GM12878 (cell line): Measurements from ENCODE around the gene CCL11. TPM values are rescaled to one million over a fixed set of nuclear protein-coding genes. Genes with fewer than 3 reads are reported as not detected.

Experiments
- ATAC-seq: fragments of 200-7000 bp; cut with Tn5 transposase; 3 replicates; pipeline ENCODE4 v1.9.1; 2020; ENCODE audit warnings: mild to moderate bottlenecking, moderate library complexity
- BruUV-seq: library from RNA; stranded (reverse); fragments of 400-500 nt; replicated peaks from 2 replicates; lab custom pipeline; 2021; lab: Mats Ljungman, UMichigan
- CTCF ChIA-PET: fragments of 300-600 bp; sonication (Branson Sonifier 250); formaldehyde crosslinking; extraction: SDS; loops from one replicate; lab custom pipeline; 2021; ENCODE audit warnings: inconsistent platforms; lab: Yijun Ruan, JAX
- POLR2A ChIA-PET: fragments of 350-600 bp; formaldehyde crosslinking; extraction: SDS; loops from one replicate; lab custom pipeline; 2021; ENCODE audit warnings: inconsistent platforms; lab: Charles Lee
- RAD21 ChIA-PET: fragments of 300-600 bp; sonication (Branson Sonifier 250); formaldehyde crosslinking; loops from one replicate; lab custom pipeline; 2023; ENCODE audit warnings: antibody characterized with exemption; ENCODE audit not compliant: unreplicated experiment; lab: Charles Lee
- SMC1A ChIA-PET: fragments of 300-600 bp; sonication (Branson Sonifier 250); formaldehyde crosslinking; loops from one replicate; lab custom pipeline; 2023; ENCODE audit not compliant: unreplicated experiment, uncharacterized antibody; lab: Charles Lee
- DNase-seq: peaks from one replicate; pipeline ENCODE4 v3.0.0-alpha.2; 2011; ENCODE audit warnings: low read depth, low spot score
- FAIRE-seq: peaks from 3 replicates; lab custom pipeline; 2011; peaks lifted over from hg19 to GRCh38; lab: Jason Lieb, UNC
- H2AFZ ChIP-seq: 2 replicates; pipeline ENCODE4 v1.6.0; 2011; ENCODE audit warnings: low read depth, low read length, control low read depth; ENCODE audit not compliant: control insufficient read depth
- H3K27ac ChIP-seq: 2 replicates; pipeline ENCODE4 v1.5.1; 2011; ENCODE audit warnings: control low read depth; ENCODE audit not compliant: control insufficient read depth, insufficient read depth
- H3K27me3 ChIP-seq, 2 experiments: replicated peaks in 1 of 2; 2 replicates each; pipeline versions ENCODE4 v1.6.0 to v1.6.1; 2011; ENCODE audit warnings: low read length in 1 of 2; ENCODE audit not compliant: control insufficient read depth in 2 of 2, insufficient read depth in 2 of 2
- H3K36me3 ChIP-seq, 2 experiments: 2 replicates each; pipeline ENCODE4 v1.5.1; 2011; ENCODE audit warnings: low read length in 1 of 2; ENCODE audit not compliant: control insufficient read depth in 2 of 2, insufficient read depth in 2 of 2
- H3K4me1 ChIP-seq: 2 replicates; pipeline ENCODE4 v1.6.1; 2011; ENCODE audit warnings: mild to moderate bottlenecking, low read length, moderate library complexity, mixed read lengths; ENCODE audit not compliant: control insufficient read depth, insufficient read depth
- H3K4me2 ChIP-seq: 2 replicates; pipeline ENCODE4 v1.6.0; 2011; ENCODE audit warnings: control low read depth; ENCODE audit not compliant: control insufficient read depth, insufficient read depth
- H3K4me3 ChIP-seq: fragments of 200-600 bp; sonication (generic); 2 replicates; pipeline ENCODE4 v1.5.1; 2016
- H3K79me2 ChIP-seq: 2 replicates; pipeline ENCODE4 v1.6.0; 2011; ENCODE audit warnings: low read length; ENCODE audit not compliant: control insufficient read depth, insufficient read depth
- H3K9ac ChIP-seq: 2 replicates; pipeline ENCODE4 v1.8.0; 2011; ENCODE audit warnings: low read length, control low read depth, mixed read lengths; ENCODE audit not compliant: control insufficient read depth, insufficient read depth
- H3K9me3 ChIP-seq: replicated peaks from 3 replicates; pipeline ENCODE4 v1.5.1; 2011; ENCODE audit warnings: mild to moderate bottlenecking, low read length; ENCODE audit not compliant: control insufficient read depth, insufficient read depth
- H4K20me1 ChIP-seq: 2 replicates; pipeline ENCODE4 v1.6.0; 2011; ENCODE audit not compliant: control insufficient read depth, insufficient read depth
- ATF2 ChIP-seq: IDR thresholded peaks from 2 replicates; pipeline ENCODE4 v1.6.1; 2012; ENCODE audit warnings: low read length, inconsistent platforms
- BACH1 ChIP-seq: fragments of 450-650 bp; IDR thresholded peaks from 2 replicates; pipeline ENCODE4 v1.6.1; 2017; ENCODE audit warnings: mild to moderate bottlenecking, borderline replicate concordance
- BCL3 ChIP-seq: IDR thresholded peaks from 2 replicates; pipeline ENCODE4 v1.6.1; 2011; ENCODE audit warnings: borderline replicate concordance, low read depth, mild to moderate bottlenecking, moderate library complexity, low read length; ENCODE audit not compliant: insufficient read depth, poor library complexity, severe bottlenecking
- CHD1 ChIP-seq: IDR thresholded peaks from 2 replicates; pipeline ENCODE4 v1.6.1; 2012; ENCODE audit warnings: low read depth, low read length, improper control_type of control experiment
- CHD4 ChIP-seq: fragments of 200-600 bp; sonication (generic); IDR thresholded peaks from 2 replicates; pipeline ENCODE4 v1.6.1; 2016; ENCODE audit warnings: mild to moderate bottlenecking
- GATAD2B ChIP-seq: fragments of 450-650 bp; conservative IDR thresholded peaks from 2 replicates; pipeline ENCODE4 v1.6.1; 2017; ENCODE audit warnings: low read depth, mild to moderate bottlenecking, moderate library complexity
- MXI1 ChIP-seq: fragments of 150-350 bp; IDR thresholded peaks from 2 replicates; pipeline ENCODE4 v1.6.1; 2011; ENCODE audit warnings: low read depth, mild to moderate bottlenecking, inconsistent platforms, low read length, improper control_type of control experiment
- PML ChIP-seq: IDR thresholded peaks from 2 replicates; pipeline ENCODE4 v1.6.1; 2012; ENCODE audit warnings: low read length, inconsistent platforms
- POLR2AphosphoS2 ChIP-seq: IDR thresholded peaks from 2 replicates; pipeline ENCODE4 v1.6.1; 2011; ENCODE audit warnings: low read depth, mild to moderate bottlenecking, low read length, improper control_type of control experiment, moderate library complexity
- RELB ChIP-seq: fragments of 450-650 bp; IDR thresholded peaks from 2 replicates; pipeline ENCODE4 v1.6.1; 2017; ENCODE audit warnings: low read depth, mild to moderate bottlenecking, moderate library complexity
- SRF ChIP-seq, 2 experiments: IDR thresholded peaks; 2 replicates each; pipeline ENCODE4 v1.6.1; 2011; ENCODE audit warnings: low read depth in 2 of 2, low read length in 2 of 2, mild to moderate bottlenecking in 1 of 2, moderate library complexity in 1 of 2
- TCF3 ChIP-seq: IDR thresholded peaks from 2 replicates; pipeline ENCODE4 v1.6.1; 2012; ENCODE audit warnings: low read depth, mild to moderate bottlenecking, low read length, borderline replicate concordance; ENCODE audit not compliant: insufficient read depth
- YBX1 ChIP-seq: fragments of 450-650 bp; IDR thresholded peaks from 2 replicates; pipeline ENCODE4 v1.6.1; 2016; ENCODE audit warnings: antibody characterized with exemption
- ZNF24 ChIP-seq: fragments of 450-650 bp; IDR thresholded peaks from 2 replicates; pipeline ENCODE4 v1.6.1; 2017; ENCODE audit warnings: antibody characterized with exemption, mild to moderate bottlenecking
- WGBS: methylation state at CpG from one replicate; pipeline ENCODE4 v1.1.6; 2016; ENCODE audit warnings: low lambda C conversion rate; ENCODE audit not compliant: insufficient replicate concordance, insufficient coverage; ENCODE audit errors: missing lambda C conversion rate; 5-methylcytosine and 5-hydroxymethylcytosine counted together
- in situ Hi-C: fragments of 300-500 bp; cut with MboI; formaldehyde crosslinking; loops from 9 replicates; pipeline ENCODE4 v1.14.3; 2018; ENCODE audit warnings: mixed read lengths
- intact Hi-C: fragments of 100-400 bp; cut with micrococcal nuclease; formaldehyde crosslinking; loops from one replicate; pipeline ENCODE4 v1.14.2; 2022; ENCODE audit not compliant: unreplicated experiment
- polyA plus RNA-seq, 11 experiments: library from polyadenylated mRNA; depleted of rRNA in 4 of 11; unstranded in 6 of 11; stranded (reverse) in 5 of 11; fragments of >200 nt; fragmentation: Nextera tagmentation in 4 of 11; fragmentation: Illumina TruSeq in 1 of 11; extraction: Ambion mirVana in 4 of 11; extraction: Trizol in 1 of 11; gene quantifications; 1 replicate in 1 of 11; 2 replicates in 10 of 11; pipeline versions ENCODE4 v1.2.1 to v1.2.3, GENCODE V29; 2011 to 2016; ENCODE audit warnings: inconsistent platforms in 2 of 11, missing spikeins in 2 of 11, low read depth in 1 of 11
- total RNA-seq, 4 experiments: library from RNA; depleted of rRNA in 3 of 4; stranded (reverse); fragments of >200 nt in 3 of 4; fragmentation: Illumina TruSeq in 1 of 4; extraction: Trizol in 1 of 4; gene quantifications; 2 replicates each; pipeline versions ENCODE4 v1.2.1 to v1.2.3, GENCODE V29; 2013 to 2021

The CCL11 gene
- total and polyA plus RNA-seq, 10 of the 15 experiments (the other 5 are each of a cell fraction or from before 2014, with no cell fraction given): not detected

GRCh38 chr17:34246446-34246845 is 39.1 kb upstream of the CCL11 start:
- intact Hi-C loops: no loop called here

More at GRCh38 chr17:34246446-34246845, 39.1 kb upstream of the CCL11 start:
- H4K20me1 ChIP-seq: no peaks in the 10 kb centered on the region
- no peak overlapping the region for H2AFZ ChIP-seq
- CTCF ChIA-PET: no interaction called here
- DNase-seq: no peak
- H3K36me3 ChIP-seq: no peaks in the 10 kb centered on the region
- no peaks in the 10 kb centered on the region; the same call in 2 of the 3 replicates for H3K9me3 ChIP-seq
- in situ Hi-C loops: no loop called here
- no peak overlapping the region for H3K27ac ChIP-seq
- H3K79me2 ChIP-seq: no peaks in the 10 kb centered on the region
- H3K4me2 ChIP-seq: no peak overlapping the region
- WGBS: 0% methylated on average over 1 of the region's 1 CpG
- TF ChIP-seq MXI1: no peak
- TF ChIP-seq SRF (IDR thresholded peaks at IDR 0.05; ENCODE audit: low read depth in 2 of 2, low read length in 2 of 2): no peak
- no peak for TF ChIP-seq PML
- TF ChIP-seq RELB: no peak
- TF ChIP-seq TCF3: no peak
- no peak for TF ChIP-seq BCL3
- TF ChIP-seq BACH1: no peak
- TF ChIP-seq POLR2AphosphoS2: no peak
- no peak for TF ChIP-seq YBX1
- TF ChIP-seq ATF2: no peak
- TF ChIP-seq CHD1: no peak
- TF ChIP-seq ZNF24: no peak
- TF ChIP-seq GATAD2B: no peak
- TF ChIP-seq CHD4: no peak
- RAD21 ChIA-PET: no interaction called here
- H3K9ac ChIP-seq: no peak overlapping the region
- H3K4me3 ChIP-seq: no peak overlapping the region
- ATAC-seq: no peak
- SMC1A ChIA-PET: no interaction called here
- BruUV-seq: no TSS peak
- POLR2A ChIA-PET: no interaction called here
- FAIRE-seq: no peak
- peaks cover 0 to 2% of the 10 kb centered on the region in 2 experiments; a peak in 1 of 4 replicates for H3K27me3 ChIP-seq
- H3K4me1 ChIP-seq: peaks cover 25% of the 10 kb centered on the region
